GM19467 (cell line): ENCODE results near the gene TTC34.
"Not testable (repeated sequence)": the region's sequence is repeated elsewhere in the genome, so short reads cannot be mapped to it uniquely, and the experiment has no call there.

Experiments used
- ATAC-seq: cut with Tn5 transposase; IDR thresholded peaks from one replicate; pipeline ENCODE4 v1.9.1; 2021; ENCODE audit warnings: mild to moderate bottlenecking, moderate library complexity; ENCODE audit not compliant: unreplicated experiment

Gene TTC34

GRCh38 chr1:2685671-2686070 is 115.8 kb downstream of the TTC34 start:
- ATAC-seq, result not testable (repeated sequence)

DNA sequence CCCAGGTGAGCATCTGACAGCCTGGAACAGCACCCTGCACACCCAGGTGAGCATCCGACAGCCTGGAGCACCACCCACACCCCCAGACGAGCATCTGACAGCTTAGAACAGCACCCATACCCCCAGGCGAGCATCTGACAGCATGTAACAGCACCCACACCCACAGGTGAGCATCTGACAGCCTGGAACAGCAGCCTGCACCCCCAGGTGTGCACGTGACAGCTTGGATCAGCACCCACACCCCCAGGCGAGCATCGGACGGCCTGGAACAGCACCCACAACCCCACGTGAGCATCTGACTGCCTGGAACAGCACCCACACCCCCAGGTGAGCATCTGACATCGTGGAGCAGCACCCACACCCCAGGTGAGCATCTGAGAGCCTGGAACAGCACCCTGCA is 116.6 kb downstream of the TTC34 start:
- not testable (repeated sequence) for ATAC-seq

- ATAC-seq, result not testable (repeated sequence)
Measured at GRCh38 chr1:2684000-2684399, 117.5 kb downstream of the TTC34 start.

GRCh38 chr1:2683321-2683741 is 118.2 kb downstream of the TTC34 start:
- ATAC-seq, result not testable (repeated sequence)

DNA sequence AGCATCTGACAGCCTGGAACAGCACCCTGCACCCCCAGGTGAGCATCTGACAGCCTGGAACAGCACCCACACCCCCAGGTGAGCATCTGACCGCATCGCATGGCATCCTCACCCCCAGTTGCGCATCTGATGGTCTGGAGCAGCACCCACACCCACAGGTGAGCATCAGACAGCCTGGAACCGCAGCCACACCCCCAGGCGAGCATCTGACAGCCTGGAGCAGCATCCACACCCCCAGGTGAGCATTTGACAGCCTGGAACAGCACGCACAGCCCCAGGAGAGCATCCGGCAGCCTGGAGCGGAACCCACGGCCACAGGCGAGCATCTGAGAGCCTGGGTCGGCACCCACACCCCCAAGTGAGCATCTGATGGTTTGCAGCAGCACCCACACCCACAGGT is 118.6 kb downstream of the TTC34 start:
- not testable (repeated sequence) for ATAC-seq

GRCh38 chr1:2676726-2677125 is 124.8 kb downstream of the TTC34 start:
- ATAC-seq, result not testable (repeated sequence)

DNA sequence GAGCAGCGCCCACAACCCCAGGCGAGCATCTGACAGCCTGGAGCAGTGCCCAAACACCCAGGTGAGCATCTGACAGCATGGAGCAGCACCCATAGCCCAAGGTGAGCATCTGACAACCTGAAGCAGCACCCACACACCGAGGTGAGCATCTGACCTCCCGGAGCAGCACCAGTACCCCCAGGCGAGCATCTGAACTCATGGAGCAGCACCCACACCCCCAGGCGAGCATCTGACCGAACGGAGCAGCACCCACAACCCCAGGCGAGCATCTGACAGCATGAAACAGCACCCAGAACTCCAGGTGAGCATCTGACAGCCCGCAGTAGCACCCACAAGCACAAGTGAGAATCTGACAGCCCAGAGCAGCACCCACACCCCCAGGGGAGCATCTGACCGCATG is 129.8 kb downstream of the TTC34 start:
- ATAC-seq, result not testable (repeated sequence)

DNA sequence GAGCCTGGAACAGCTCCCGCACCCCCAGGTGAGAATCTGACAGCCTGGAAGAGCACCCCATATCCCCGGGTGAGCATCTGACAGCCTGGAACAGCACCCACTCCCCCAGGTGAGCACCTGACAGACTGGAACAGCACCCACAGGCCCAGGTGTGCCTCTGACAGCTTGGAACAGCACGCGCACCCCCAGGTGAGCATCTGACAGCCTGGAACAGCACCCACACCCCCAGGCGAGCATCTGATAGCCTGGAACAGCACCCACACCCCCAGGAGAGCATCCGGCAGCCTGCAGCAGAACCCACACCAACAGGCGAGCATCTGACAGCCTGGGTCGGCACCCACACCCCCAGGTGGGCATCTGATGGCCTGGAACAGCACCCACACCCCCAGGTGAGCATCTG is 141.7 kb downstream of the TTC34 start:
- not testable (repeated sequence) for ATAC-seq

GRCh38 chr1:2657909-2658308 is 143.6 kb downstream of the TTC34 start:
- not testable (repeated sequence) for ATAC-seq

DNA sequence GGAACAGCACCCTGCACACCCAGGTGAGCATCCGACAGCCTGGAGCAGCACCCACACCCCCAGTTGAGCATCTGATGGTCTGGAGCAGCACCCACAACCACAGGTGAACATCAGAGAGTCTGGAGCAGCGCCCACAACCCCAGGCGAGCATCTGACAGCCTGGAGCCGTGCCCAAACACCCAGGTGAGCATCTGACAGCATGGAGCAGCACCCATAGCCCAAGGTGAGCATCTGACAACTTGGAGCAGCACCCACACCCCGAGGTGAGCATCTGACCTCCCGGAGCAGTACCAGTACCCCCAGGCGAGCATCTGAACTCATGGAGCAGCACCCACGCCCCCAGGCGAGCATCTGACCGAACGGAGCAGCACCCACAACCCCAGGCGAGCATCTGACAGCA is 144.4 kb downstream of the TTC34 start:
- ATAC-seq, result not testable (repeated sequence)

DNA sequence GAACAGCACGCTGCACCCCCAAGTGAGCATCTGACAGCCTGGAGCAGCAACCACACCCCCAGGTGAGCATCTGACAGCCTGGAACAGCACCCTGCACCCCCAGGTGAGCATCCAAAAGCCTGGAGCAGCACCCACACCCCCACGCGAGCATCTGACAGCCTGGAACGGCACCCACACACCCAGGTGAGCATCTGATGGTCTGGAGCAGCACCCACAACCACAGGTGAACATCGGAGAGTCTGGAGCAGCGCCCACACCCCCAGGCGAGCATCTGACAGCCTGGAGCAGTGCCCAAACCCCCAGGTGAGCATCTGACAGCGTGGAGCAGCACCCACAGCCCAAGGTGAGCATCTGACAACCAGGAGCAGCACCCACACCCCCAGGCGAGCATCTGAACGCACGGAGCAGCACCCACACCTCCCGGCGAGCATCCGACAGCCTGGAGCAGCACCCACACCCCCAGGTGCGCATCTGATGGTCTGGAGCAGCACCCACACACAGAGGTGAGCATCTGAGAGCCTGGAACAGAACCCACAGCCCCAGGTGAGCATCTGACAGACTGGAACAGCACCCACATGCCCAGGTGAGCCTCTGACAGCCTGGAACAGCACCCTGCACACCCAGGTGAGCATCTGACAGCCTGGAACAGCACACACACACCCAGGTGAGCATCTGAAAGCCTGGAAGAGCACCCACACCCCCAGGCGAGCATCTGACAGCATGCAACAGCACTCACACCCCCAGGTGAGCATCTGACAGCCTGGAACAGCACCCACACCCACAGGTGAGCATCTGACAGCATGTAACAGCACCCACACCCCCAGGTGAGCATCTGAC is 145.7 kb downstream of the TTC34 start:
- ATAC-seq, result not testable (repeated sequence)

DNA sequence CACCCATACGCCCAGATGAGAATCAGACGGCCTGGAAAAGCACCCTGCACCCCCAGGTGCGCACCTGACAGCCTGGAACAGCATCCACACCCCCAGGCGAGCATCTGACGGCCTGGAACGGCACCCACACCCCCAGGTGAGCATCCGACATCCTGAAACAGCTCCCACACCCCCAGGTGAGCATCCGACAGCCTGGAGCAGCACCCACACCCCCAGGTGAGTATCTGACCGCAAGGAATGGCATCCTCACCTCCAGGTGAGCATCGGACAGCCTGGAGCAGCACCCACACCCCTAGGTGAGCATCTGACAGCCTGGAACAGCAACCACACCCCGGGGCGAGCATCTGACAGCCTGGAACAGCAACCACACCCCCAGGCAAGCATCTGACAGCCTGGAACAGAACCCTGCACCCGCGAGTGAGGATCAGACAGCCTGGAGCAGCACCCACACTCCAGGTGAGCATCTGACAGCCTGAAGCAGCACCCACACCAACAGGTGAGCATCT is 147.0 kb downstream of the TTC34 start:
- ATAC-seq, result not testable (repeated sequence)

DNA sequence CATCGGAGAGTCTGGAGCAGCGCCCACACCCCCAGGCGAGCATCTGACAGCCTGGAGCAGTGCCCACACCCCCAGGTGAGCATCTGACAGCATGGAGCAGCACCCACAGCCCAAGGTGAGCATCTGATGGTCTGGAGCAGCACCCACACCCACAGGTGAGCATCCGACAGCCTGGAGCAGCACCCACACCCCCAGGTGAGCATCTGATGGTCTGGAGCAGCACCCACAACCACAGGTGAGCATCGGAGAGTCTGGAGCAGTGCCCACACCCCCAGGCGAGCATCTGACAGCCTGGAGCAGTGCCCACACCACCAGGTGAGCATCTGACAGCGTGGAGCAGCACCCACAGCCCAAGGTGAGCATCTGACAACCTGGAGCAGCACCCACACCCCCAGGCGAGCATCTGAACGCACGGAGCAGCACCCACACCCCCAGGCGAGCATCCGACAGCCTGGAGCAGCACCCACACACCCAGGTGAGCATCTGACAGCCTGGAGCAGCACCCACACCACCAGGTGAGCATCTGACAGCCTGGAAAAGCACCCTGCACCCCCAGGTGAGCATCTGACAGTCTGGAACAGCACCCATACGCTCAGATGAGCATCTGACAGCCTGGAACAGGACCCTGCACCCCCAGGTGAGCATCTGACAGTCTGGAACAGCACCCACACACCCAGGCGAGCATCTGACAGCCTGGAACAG is 147.6 kb downstream of the TTC34 start:
- not testable (repeated sequence) for ATAC-seq

DNA sequence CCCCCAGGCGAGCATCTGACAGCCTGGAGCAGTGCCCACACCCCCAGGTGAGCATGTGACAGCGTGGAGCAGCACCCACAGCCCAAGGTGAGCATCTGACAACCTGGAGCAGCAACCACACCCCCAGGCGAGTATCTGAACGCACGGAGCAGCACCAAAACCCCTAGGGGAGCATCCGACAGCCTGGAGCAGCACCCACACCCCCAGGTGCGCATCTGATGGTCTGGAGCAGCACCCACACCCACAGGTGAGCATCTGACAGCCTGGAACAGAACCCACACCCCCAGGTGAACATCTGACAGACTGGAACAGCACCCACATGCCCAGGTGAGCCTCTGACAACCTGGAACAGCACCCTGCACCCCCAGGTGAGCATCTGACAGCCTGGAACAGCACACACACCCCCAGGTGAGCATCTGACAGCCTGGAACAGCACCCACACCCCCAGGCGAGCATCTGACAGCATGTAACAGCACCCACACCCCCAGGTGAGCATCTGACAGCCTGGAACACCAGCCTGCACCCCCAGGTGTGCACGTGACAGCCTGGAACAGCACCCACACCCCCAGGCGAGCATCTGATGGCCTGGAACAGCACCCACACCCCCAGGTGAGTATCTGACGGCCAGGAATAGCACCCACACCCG is 148.4 kb downstream of the TTC34 start:
- ATAC-seq, result not testable (repeated sequence)

DNA sequence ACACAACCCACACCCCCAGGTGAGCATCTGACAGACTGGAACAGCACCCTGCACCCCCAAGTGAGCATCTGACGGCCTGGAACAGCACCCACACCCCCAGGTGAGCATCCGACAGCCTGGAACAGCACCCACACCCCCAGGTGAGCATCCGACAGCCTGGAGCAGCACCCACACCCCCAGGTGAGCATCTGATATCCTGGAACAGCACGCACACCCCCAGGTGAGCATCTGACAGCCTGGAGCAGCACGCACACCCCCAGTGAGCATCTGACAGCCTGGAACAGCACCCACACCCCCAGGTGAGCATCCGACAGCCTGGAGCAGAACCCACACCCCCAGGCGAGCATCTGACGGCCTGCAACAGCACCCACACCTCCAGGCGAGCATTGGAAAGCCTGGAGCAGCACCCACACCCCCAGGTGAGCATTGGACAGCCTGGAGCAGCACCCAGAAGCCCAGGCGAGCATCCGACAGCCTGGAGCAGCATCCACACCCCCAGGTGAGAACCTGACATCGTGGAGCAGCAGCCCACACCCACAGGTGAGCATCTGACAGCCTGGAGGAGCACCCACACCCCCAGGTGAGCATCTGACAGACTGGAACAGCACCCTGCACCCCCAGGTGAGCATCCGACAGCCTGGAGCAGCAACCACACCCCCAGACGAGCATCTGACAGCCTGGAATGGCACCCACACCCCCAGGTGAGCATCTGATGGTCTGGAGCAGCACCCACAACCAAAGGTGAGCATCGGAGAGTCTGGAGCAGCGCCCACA is 149.2 kb downstream of the TTC34 start:
- not testable (repeated sequence) for ATAC-seq

GRCh38 chr1:2650967-2651645 is 150.4 kb downstream of the TTC34 start:
- ATAC-seq, result no peak

- no peak for ATAC-seq
Measured at GRCh38 chr1:2646837-2647236, 154.7 kb downstream of the TTC34 start.

DNA sequence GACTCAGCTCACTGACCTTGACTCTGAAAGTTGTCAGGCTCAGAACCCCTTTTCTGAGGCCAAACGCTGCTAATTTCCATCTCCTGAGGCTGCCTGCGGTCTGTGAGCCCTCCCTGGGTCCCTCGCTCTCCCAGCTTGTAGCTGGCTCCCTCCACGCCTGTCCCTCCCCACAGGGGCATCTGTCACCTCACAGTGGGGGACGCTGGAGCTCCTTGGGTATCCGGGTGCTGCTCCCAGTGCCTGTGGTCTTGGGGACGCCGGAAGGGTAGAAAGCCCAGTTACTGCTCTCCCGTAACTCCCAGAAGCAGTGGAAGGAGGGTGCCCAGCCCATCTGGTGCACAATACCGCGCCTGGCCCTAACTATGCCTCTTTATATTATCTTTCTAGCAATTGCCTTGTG is 155.7 kb downstream of the TTC34 start:
- no peak for ATAC-seq

DNA sequence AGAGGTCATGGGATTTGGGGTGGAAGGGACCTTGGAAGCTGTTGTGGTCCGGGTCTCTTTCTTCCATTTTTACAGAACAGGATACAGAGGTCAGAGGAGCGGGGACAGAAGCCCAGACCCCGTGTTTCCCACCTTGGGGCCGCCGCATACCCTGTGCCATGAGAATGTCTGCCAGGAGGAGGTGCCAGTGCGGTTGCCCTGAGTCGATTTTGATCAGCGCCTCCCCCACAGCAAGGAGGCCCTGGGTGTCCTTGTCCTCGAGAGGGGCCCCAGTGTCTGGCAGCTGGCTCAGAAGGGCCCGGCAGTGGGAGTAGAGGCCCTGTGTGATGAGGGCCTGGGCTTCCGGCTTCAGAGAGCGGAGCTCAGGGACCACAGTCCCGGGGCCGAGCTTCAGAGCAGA is 156.3 kb downstream of the TTC34 start:
- no peak for ATAC-seq

- ATAC-seq, result no peak
Measured at GRCh38 chr1:2644591-2645101, 156.8 kb downstream of the TTC34 start.
